ENCODE measurements around the gene LSM5. TPM values are rescaled to one million over a fixed set of nuclear protein-coding genes. Genes with fewer than 3 reads are reported as not detected.
"Not testable (repeated sequence)": the region's sequence is repeated elsewhere in the genome, so short reads cannot be mapped to it uniquely, and the experiment has no call there.

Gene LSM5
- total RNA-seq, 1 donor from 2014 or later = 18.3 TPM

- Histone ChIP-seq H3K27ac (ENCODE audit: low read depth, low read length) (no peak overlapping the region), H3K4me3 (ENCODE audit: low read length in 3 of 3) (no peak overlapping the region), H3K9ac (ENCODE audit: low read depth in 1 of 3, low read length in 3 of 3) (no peak overlapping the region), H3K4me1 (ENCODE audit: control insufficient read depth in 3 of 3, insufficient read depth in 3 of 3, low read length in 3 of 3) (peaks cover 2 to 7% (median 3%) of the 10 kb centered on the region in 3 donors), H3K36me3 (ENCODE audit: control insufficient read depth in 3 of 3, insufficient read depth in 3 of 3, low read length in 3 of 3) (no peaks in the 10 kb centered on the region), H3K27me3 (ENCODE audit: control insufficient read depth in 3 of 3, insufficient read depth in 3 of 3, low read length in 3 of 3) (no peaks in the 10 kb centered on the region), H3K9me3 (ENCODE audit: control insufficient read depth in 3 of 3, low read length in 3 of 3) (no peaks in the 10 kb centered on the region)
Observed at GRCh38 chr7:32506266-32507054, 16.3 kb upstream of the LSM5 start.

- Histone ChIP-seq H3K36me3 (ENCODE audit: control insufficient read depth in 3 of 3, insufficient read depth in 3 of 3, low read length in 3 of 3) (no peaks in the 10 kb centered on the region), H3K4me1 (ENCODE audit: control insufficient read depth in 3 of 3, insufficient read depth in 3 of 3, low read length in 3 of 3) (peaks cover 5 to 15% (median 8%) of the 10 kb centered on the region in 3 donors), H3K9ac (ENCODE audit: low read depth in 1 of 3, low read length in 3 of 3) (no peak overlapping the region), H3K4me3 (ENCODE audit: low read length in 3 of 3) (no peak overlapping the region), H3K27me3 (ENCODE audit: control insufficient read depth in 3 of 3, insufficient read depth in 3 of 3, low read length in 3 of 3) (no peaks in the 10 kb centered on the region), H3K27ac (ENCODE audit: low read depth, low read length) (no peak overlapping the region), H3K9me3 (ENCODE audit: control insufficient read depth in 3 of 3, low read length in 3 of 3) (no peaks in the 10 kb centered on the region)
Observed at GRCh38 chr7:32502728-32503127, 12.5 kb upstream of the LSM5 start.

GRCh38 chr7:32501522-32501921 is 11.3 kb upstream of the LSM5 start:
- Histone ChIP-seq H3K4me3 (ENCODE audit: low read length in 3 of 3) (no peak overlapping the region), H3K4me1 (ENCODE audit: control insufficient read depth in 3 of 3, insufficient read depth in 3 of 3, low read length in 3 of 3) (peaks cover 9 to 22% (median 16%) of the 10 kb centered on the region in 3 donors), H3K9me3 (ENCODE audit: control insufficient read depth in 3 of 3, low read length in 3 of 3) (no peaks in the 10 kb centered on the region), H3K9ac (ENCODE audit: low read depth in 1 of 3, low read length in 3 of 3) (no peak overlapping the region), H3K27ac (ENCODE audit: low read depth, low read length) (no peak overlapping the region), H3K36me3 (ENCODE audit: control insufficient read depth in 3 of 3, insufficient read depth in 3 of 3, low read length in 3 of 3) (no peaks in the 10 kb centered on the region), H3K27me3 (ENCODE audit: control insufficient read depth in 3 of 3, insufficient read depth in 3 of 3, low read length in 3 of 3) (no peaks in the 10 kb centered on the region)

GRCh38 chr7:32500922-32501341 is 10.8 kb upstream of the LSM5 start:
- Histone ChIP-seq H3K9me3 (ENCODE audit: control insufficient read depth in 3 of 3, low read length in 3 of 3) (no peaks in the 10 kb centered on the region), H3K36me3 (ENCODE audit: control insufficient read depth in 3 of 3, insufficient read depth in 3 of 3, low read length in 3 of 3) (no peaks in the 10 kb centered on the region), H3K9ac (ENCODE audit: low read depth in 1 of 3, low read length in 3 of 3) (no peak overlapping the region), H3K4me1 (ENCODE audit: control insufficient read depth in 3 of 3, insufficient read depth in 3 of 3, low read length in 3 of 3) (peaks cover 15 to 24% (median 21%) of the 10 kb centered on the region in 3 donors), H3K4me3 (ENCODE audit: low read length in 3 of 3) (peak overlapping the region in 1 of 3 donors; percentile 19), H3K27me3 (ENCODE audit: control insufficient read depth in 3 of 3, insufficient read depth in 3 of 3, low read length in 3 of 3) (no peaks in the 10 kb centered on the region), H3K27ac (ENCODE audit: low read depth, low read length) (no peak overlapping the region)

GRCh38 chr7:32500216-32500615 is 10.0 kb upstream of the LSM5 start:
- H3K27me3 ChIP-seq (ENCODE audit: control insufficient read depth in 3 of 3, insufficient read depth in 3 of 3, low read length in 3 of 3); H3K36me3 ChIP-seq (ENCODE audit: control insufficient read depth in 3 of 3, insufficient read depth in 3 of 3, low read length in 3 of 3); H3K9me3 ChIP-seq (ENCODE audit: control insufficient read depth in 3 of 3, low read length in 3 of 3); H3K9ac ChIP-seq (ENCODE audit: low read depth in 1 of 3, low read length in 3 of 3); H3K27ac ChIP-seq (ENCODE audit: low read depth, low read length); H3K4me3 ChIP-seq (ENCODE audit: low read length in 3 of 3): not testable (repeated sequence)
- peaks cover 15 to 24% (median 21%) of the 10 kb centered on the region in 3 donors for H3K4me1 ChIP-seq (ENCODE audit: control insufficient read depth in 3 of 3, insufficient read depth in 3 of 3, low read length in 3 of 3)

GRCh38 chr7:32499755-32500154 is 9.6 kb upstream of the LSM5 start:
- not testable (repeated sequence) for H3K9ac ChIP-seq (ENCODE audit: low read depth in 1 of 3, low read length in 3 of 3); H3K36me3 ChIP-seq (ENCODE audit: control insufficient read depth in 3 of 3, insufficient read depth in 3 of 3, low read length in 3 of 3); H3K4me3 ChIP-seq (ENCODE audit: low read length in 3 of 3); H3K27ac ChIP-seq (ENCODE audit: low read depth, low read length); H3K27me3 ChIP-seq (ENCODE audit: control insufficient read depth in 3 of 3, insufficient read depth in 3 of 3, low read length in 3 of 3); H3K9me3 ChIP-seq (ENCODE audit: control insufficient read depth in 3 of 3, low read length in 3 of 3)
- H3K4me1 ChIP-seq (ENCODE audit: control insufficient read depth in 3 of 3, insufficient read depth in 3 of 3, low read length in 3 of 3) = peaks cover 15 to 24% (median 21%) of the 10 kb centered on the region in 3 donors

- H3K9me3 ChIP-seq (ENCODE audit: control insufficient read depth in 3 of 3, low read length in 3 of 3) = no peaks in the 10 kb centered on the region
- H3K27ac ChIP-seq (ENCODE audit: low read depth, low read length) = peak overlapping the region; percentile 92
- H3K4me3 ChIP-seq (ENCODE audit: low read length in 3 of 3) = peak overlapping the region; percentile 84 to 92 (median 91)
Observed at GRCh38 chr7:32496052-32496813, 6.1 kb upstream of the LSM5 start.

GRCh38 chr7:32495298-32496051 is 5.3 kb upstream of the LSM5 start, which contains the start of gene AVL9:
AVL9 (plus strand) TSS chr7:32495489; CDS start chr7:32495710, 221 bp downstream.
- peaks cover 13 to 18% (median 14%) of the 10 kb centered on the region in 3 donors for H3K4me1 ChIP-seq (ENCODE audit: control insufficient read depth in 3 of 3, insufficient read depth in 3 of 3, low read length in 3 of 3)
- no peaks in the 10 kb centered on the region for H3K27me3 ChIP-seq (ENCODE audit: control insufficient read depth in 3 of 3, insufficient read depth in 3 of 3, low read length in 3 of 3)
- H3K27ac ChIP-seq (ENCODE audit: low read depth, low read length) = peak within 1 kb of the TSS; percentile 92
- H3K9me3 ChIP-seq (ENCODE audit: control insufficient read depth in 3 of 3, low read length in 3 of 3) = no peaks in the 10 kb centered on the region
- H3K36me3 ChIP-seq (ENCODE audit: control insufficient read depth in 3 of 3, insufficient read depth in 3 of 3, low read length in 3 of 3) = no peaks in the 10 kb centered on the region
- peak within 1 kb of the TSS; percentile 84 to 96 (median 91) for H3K4me3 ChIP-seq (ENCODE audit: low read length in 3 of 3)
- H3K9ac ChIP-seq (ENCODE audit: low read depth in 1 of 3, low read length in 3 of 3) = peak within 1 kb of the TSS; percentile 94 to 95 (median 95)

More at GRCh38 chr7:32496052-32496813, 6.1 kb upstream of the LSM5 start:
- Histone ChIP-seq H3K9ac (ENCODE audit: low read depth in 1 of 3, low read length in 3 of 3) (peak overlapping the region; percentile 90 to 95 (median 95)), H3K36me3 (ENCODE audit: control insufficient read depth in 3 of 3, insufficient read depth in 3 of 3, low read length in 3 of 3) (no peaks in the 10 kb centered on the region), H3K27me3 (ENCODE audit: control insufficient read depth in 3 of 3, insufficient read depth in 3 of 3, low read length in 3 of 3) (no peaks in the 10 kb centered on the region), H3K4me1 (ENCODE audit: control insufficient read depth in 3 of 3, insufficient read depth in 3 of 3, low read length in 3 of 3) (peaks cover 17 to 20% (median 19%) of the 10 kb centered on the region in 3 donors)

GRCh38 chr7:32494946-32495297 is 4.7 kb upstream of the LSM5 start:
- Histone ChIP-seq H3K27ac (ENCODE audit: low read depth, low read length) (peak overlapping the region; percentile 83), H3K9me3 (ENCODE audit: control insufficient read depth in 3 of 3, low read length in 3 of 3) (no peaks in the 10 kb centered on the region), H3K36me3 (ENCODE audit: control insufficient read depth in 3 of 3, insufficient read depth in 3 of 3, low read length in 3 of 3) (no peaks in the 10 kb centered on the region), H3K4me1 (ENCODE audit: control insufficient read depth in 3 of 3, insufficient read depth in 3 of 3, low read length in 3 of 3) (peaks cover 14 to 18% (median 16%) of the 10 kb centered on the region in 3 donors), H3K4me3 (ENCODE audit: low read length in 3 of 3) (peak overlapping the region; percentile 82 to 96 (median 91)), H3K9ac (ENCODE audit: low read depth in 1 of 3, low read length in 3 of 3) (peak overlapping the region; percentile 81 to 94 (median 93)), H3K27me3 (ENCODE audit: control insufficient read depth in 3 of 3, insufficient read depth in 3 of 3, low read length in 3 of 3) (no peaks in the 10 kb centered on the region)

Measured in skeletal muscle tissue (tissue), 4 donors.